ENCODE data around the gene PBX2. TPM values are rescaled to one million over a fixed set of nuclear protein-coding genes. Genes with fewer than 3 reads are reported as not detected.

PBX2 gene
- total RNA-seq, 1 donor from 2014 or later, result 16.3 TPM

DNA sequence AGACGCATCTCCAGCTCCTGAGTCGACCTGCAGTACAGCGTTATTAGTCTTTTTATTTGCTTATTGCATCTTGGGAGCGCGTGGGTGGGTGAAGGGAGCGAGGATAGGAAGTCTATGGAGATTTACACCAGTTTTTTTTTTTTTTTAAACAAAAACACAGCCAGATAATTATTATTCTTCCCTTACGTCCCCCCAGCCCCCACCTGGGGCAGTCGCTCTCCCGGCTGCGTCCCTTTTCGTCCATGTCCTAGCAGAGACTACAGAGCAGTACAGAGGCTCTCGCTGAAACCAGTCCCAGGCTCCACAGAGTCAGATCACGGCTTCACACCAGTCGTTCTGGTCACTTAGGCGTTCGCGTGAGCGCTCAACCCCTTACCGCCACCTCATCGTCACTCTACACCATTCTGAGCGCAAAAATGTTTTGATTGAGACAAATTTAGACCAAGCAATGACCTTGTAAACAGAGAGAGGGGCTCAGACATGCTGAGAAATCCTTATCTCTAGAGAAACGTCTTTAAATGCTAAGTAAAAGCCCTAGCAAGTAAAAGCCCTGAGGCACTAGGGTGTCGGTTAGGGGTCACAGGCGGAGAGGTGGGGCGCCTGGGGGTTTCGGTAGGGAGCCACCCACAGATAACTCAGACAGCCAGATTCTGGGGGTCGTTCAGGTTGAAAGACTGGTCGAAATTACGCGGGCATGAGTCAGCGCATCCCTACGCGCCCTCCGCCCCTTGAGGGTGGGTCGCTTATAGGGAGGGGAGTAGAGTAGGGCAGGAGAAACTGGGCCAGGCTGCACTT, 37.0 kb downstream of the PBX2 start:
- no peak for FAIRE-seq
- peak overlapping the region; percentile 91 for H3K4me3 ChIP-seq (ENCODE audit: low read depth, low read length)
- TF ChIP-seq, protein P1, sequence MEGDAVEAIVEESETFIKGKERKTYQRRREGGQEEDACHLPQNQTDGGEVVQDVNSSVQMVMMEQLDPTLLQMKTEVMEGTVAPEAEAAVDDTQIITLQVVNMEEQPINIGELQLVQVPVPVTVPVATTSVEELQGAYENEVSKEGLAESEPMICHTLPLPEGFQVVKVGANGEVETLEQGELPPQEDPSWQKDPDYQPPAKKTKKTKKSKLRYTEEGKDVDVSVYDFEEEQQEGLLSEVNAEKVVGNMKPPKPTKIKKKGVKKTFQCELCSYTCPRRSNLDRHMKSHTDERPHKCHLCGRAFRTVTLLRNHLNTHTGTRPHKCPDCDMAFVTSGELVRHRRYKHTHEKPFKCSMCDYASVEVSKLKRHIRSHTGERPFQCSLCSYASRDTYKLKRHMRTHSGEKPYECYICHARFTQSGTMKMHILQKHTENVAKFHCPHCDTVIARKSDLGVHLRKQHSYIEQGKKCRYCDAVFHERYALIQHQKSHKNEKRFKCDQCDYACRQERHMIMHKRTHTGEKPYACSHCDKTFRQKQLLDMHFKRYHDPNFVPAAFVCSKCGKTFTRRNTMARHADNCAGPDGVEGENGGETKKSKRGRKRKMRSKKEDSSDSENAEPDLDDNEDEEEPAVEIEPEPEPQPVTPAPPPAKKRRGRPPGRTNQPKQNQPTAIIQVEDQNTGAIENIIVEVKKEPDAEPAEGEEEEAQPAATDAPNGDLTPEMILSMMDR (IDR thresholded peaks at IDR 0.05; ENCODE audit: insufficient read depth, low read length, severe bottlenecking), result no peak
- peaks cover 6% of the 10 kb centered on the region for H3K36me3 ChIP-seq (ENCODE audit: control insufficient read depth, insufficient read depth, low read length)
- peak; percentile 47 for DNase-seq (ENCODE audit: low read depth)
- no peaks in the 10 kb centered on the region for H3K27me3 ChIP-seq (ENCODE audit: control insufficient read depth, insufficient read depth, low read length)

DNA sequence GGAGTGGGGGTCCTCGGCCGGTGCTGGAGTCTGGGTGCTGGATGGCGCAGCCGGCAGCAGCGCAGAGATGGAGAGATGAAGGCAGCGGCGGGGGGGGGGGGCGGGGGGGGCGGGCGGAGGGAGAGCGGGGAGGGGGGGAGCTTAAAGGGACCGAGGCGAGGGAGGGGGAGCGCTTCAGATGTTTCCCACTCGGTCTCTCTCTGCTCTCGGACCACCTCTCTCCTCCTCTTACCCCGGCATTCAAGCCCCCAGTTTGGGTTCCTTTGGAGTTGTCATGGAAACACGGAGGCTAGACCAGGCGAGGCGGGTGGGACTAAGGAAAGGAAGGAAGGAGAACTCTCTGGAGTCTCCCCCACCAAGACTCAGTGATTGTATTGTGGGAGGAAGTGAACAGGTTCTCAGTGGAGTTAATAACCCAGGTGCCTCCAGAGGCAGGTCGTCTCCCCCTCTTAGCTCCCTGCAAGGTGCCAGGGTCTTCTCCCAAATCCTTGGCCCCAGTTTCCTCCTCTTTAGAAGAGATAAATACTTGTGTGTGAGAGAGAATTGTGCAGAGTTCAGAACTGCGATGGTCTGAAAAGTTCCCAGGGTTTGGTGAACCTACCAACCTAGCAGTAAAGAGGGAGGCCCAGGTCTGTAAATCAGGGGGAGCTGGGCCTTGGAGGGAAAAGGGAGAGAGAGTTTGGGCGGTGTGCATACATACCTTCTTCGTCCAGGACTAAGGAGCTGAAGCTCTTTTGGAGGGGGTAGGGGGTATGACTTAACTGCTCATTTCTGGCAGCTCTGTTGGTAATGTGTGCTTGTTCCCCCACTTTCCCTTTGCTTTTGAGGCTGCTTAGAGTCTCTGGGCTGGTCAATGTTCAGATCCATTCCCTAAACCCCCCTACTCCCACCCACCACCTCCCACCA, 37.9 kb downstream of the PBX2 start, which contains the start of gene PRRT1:
Gene PRRT1, minus strand, starts transcription at position 77 of the 906 bp plus-strand sequence. CDS start 112 bp downstream, outside the sequence.
- FAIRE-seq (no peak), DNase-seq (ENCODE audit: low read depth) (no peak)
- TF ChIP-seq, protein P1 (IDR thresholded peaks at IDR 0.05; ENCODE audit: insufficient read depth, low read length, severe bottlenecking), result no peak
- Histone ChIP-seq H3K27me3 (ENCODE audit: control insufficient read depth, insufficient read depth, low read length) (no peaks in the 10 kb centered on the region), H3K4me3 (ENCODE audit: low read depth, low read length) (peak within 1 kb of the TSS; percentile 91), H3K36me3 (ENCODE audit: control insufficient read depth, insufficient read depth, low read length) (peaks cover 3% of the 10 kb centered on the region)

- H3K36me3 ChIP-seq (ENCODE audit: control insufficient read depth, insufficient read depth, low read length), result peaks cover 3% of the 10 kb centered on the region
- TF ChIP-seq, protein P1 (IDR thresholded peaks at IDR 0.05; ENCODE audit: insufficient read depth, low read length, severe bottlenecking), result no peak
- no peak for FAIRE-seq
- H3K27me3 ChIP-seq (ENCODE audit: control insufficient read depth, insufficient read depth, low read length), result no peaks in the 10 kb centered on the region
- DNase-seq (ENCODE audit: low read depth), result no peak
- H3K4me3 ChIP-seq (ENCODE audit: low read depth, low read length), result no peak overlapping the region
Observed at GRCh38 chr6:32151181-32151862, 38.7 kb downstream of the PBX2 start.

- DNase-seq (ENCODE audit: low read depth), result no peak
- Histone ChIP-seq H3K4me3 (ENCODE audit: low read depth, low read length) (no peak overlapping the region), H3K36me3 (ENCODE audit: control insufficient read depth, insufficient read depth, low read length) (no peaks in the 10 kb centered on the region), H3K27me3 (ENCODE audit: control insufficient read depth, insufficient read depth, low read length) (no peaks in the 10 kb centered on the region)
- TF ChIP-seq, protein P1 (IDR thresholded peaks at IDR 0.05; ENCODE audit: insufficient read depth, low read length, severe bottlenecking), result no peak
- no peak for FAIRE-seq
Observed at GRCh38 chr6:32149932-32150870, 39.8 kb downstream of the PBX2 start.
